OCI-LY1 (cell line): Measurements from ENCODE around the gene VCAM1.

ENCODE experiments used
- EZH2 ChIP-seq: fragments of 200-600 bp; sonication (generic), shearing (Covaris generic); IDR thresholded peaks from 2 replicates; pipeline ENCODE4 v1.8.0; 2017; ENCODE audit warnings: borderline replicate concordance, mixed run types, mild to moderate bottlenecking, antibody characterized with exemption, low read length, moderate library complexity, mixed read lengths
- TF ChIP-seq, protein P1 (sequence below): fragments of 200-600 bp; sonication (generic), shearing (Covaris generic); IDR thresholded peaks from 2 replicates; pipeline ENCODE4 v1.5.1; 2017; ENCODE audit warnings: mild to moderate bottlenecking, antibody characterized with exemption, low read length, moderate library complexity, mixed read lengths

DNA sequence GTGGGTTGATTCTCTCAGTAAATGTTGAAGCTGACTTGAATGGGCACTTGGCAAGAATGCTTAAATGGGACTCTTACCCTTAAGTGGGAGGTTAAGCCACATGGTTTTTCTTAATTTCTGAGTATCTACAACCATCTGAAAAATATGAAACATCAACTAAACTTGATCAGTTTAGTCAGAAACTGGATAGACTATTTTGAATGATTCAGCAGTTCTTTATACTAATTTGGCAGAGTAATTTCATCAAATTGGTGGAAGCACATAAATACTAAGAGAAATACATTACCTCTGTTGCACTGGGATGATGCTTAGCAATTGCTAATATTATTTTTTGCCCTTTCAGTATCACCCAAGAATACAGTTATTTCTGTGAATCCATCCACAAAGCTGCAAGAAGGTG, 4.7 kb downstream of the VCAM1 start:
- TF ChIP-seq, protein P1, sequence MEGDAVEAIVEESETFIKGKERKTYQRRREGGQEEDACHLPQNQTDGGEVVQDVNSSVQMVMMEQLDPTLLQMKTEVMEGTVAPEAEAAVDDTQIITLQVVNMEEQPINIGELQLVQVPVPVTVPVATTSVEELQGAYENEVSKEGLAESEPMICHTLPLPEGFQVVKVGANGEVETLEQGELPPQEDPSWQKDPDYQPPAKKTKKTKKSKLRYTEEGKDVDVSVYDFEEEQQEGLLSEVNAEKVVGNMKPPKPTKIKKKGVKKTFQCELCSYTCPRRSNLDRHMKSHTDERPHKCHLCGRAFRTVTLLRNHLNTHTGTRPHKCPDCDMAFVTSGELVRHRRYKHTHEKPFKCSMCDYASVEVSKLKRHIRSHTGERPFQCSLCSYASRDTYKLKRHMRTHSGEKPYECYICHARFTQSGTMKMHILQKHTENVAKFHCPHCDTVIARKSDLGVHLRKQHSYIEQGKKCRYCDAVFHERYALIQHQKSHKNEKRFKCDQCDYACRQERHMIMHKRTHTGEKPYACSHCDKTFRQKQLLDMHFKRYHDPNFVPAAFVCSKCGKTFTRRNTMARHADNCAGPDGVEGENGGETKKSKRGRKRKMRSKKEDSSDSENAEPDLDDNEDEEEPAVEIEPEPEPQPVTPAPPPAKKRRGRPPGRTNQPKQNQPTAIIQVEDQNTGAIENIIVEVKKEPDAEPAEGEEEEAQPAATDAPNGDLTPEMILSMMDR = no peak
- TF ChIP-seq EZH2 = no peak
